HL-60/S4 (cell line): ENCODE measurements around the gene CUBN.
"Not testable (repeated sequence)": the region's sequence is repeated elsewhere in the genome, so short reads cannot be mapped to it uniquely, and the experiment has no call there.

Source experiments
- in situ Hi-C: fragments of 300-500 bp; cut with MboI; formaldehyde crosslinking; loops from 2 replicates; pipeline ENCODE4 v1.14.3; 2022; ENCODE audit warnings: low sequenced_read_pairs

CUBN gene

GRCh38 chr10:17141504-17142229 lies 12.1 kb upstream of the CUBN start:
- in situ Hi-C loops = no loop called here

- in situ Hi-C loops = no loop called here
Measured at GRCh38 chr10:17140386-17140761, 10.8 kb upstream of the CUBN start.

- in situ Hi-C loops = no loop called here
Measured at GRCh38 chr10:17138460-17139042, 8.9 kb upstream of the CUBN start.

GRCh38 chr10:17134737-17135260 lies 5.2 kb upstream of the CUBN start:
- in situ Hi-C loops = no loop called here

GRCh38 chr10:17134282-17134681 lies 4.7 kb upstream of the CUBN start:
- in situ Hi-C loops = no loop called here

GRCh38 chr10:17128261-17128660 lies 1.4 kb downstream of the CUBN start:
- in situ Hi-C loops = no loop called here

- in situ Hi-C loops = no loop called here
Measured at GRCh38 chr10:17126327-17126726, 3.3 kb downstream of the CUBN start.

- in situ Hi-C loops = no loop called here
Measured at GRCh38 chr10:17125206-17125893, 4.3 kb downstream of the CUBN start.

GRCh38 chr10:17123961-17124360 lies 5.7 kb downstream of the CUBN start:
- in situ Hi-C loops = no loop called here

- in situ Hi-C loops = no loop called here
Measured at GRCh38 chr10:17122726-17123661, 6.6 kb downstream of the CUBN start.

GRCh38 chr10:17122052-17122451 lies 7.6 kb downstream of the CUBN start:
- in situ Hi-C loops = no loop called here

- in situ Hi-C loops = no loop called here
Measured at GRCh38 chr10:17120694-17121093, 8.9 kb downstream of the CUBN start.

GRCh38 chr10:17119845-17120244 lies 9.8 kb downstream of the CUBN start:
- in situ Hi-C loops = no loop called here

- in situ Hi-C loops = no loop called here
Measured at GRCh38 chr10:17116193-17116592, 13.4 kb downstream of the CUBN start.

GRCh38 chr10:17115683-17116082 lies 13.9 kb downstream of the CUBN start:
- in situ Hi-C loops = no loop called here

- in situ Hi-C loops = not testable (repeated sequence)
Measured at GRCh38 chr10:17114878-17115444, 14.7 kb downstream of the CUBN start.

- in situ Hi-C loops = no loop called here
Measured at GRCh38 chr10:17113889-17114540, 15.6 kb downstream of the CUBN start.

GRCh38 chr10:17113346-17113745 lies 16.3 kb downstream of the CUBN start:
- in situ Hi-C loops = no loop called here

- in situ Hi-C loops = no loop called here
Measured at GRCh38 chr10:17112566-17112965, 17.0 kb downstream of the CUBN start.
